HG03097 (cell line): ENCODE measurements around the gene CHRM1.

Experiments used
- ATAC-seq: cut with Tn5 transposase; IDR thresholded peaks from one replicate; pipeline ENCODE4 v1.9.1; 2021; ENCODE audit not compliant: unreplicated experiment, low FRiP score

The CHRM1 gene

DNA sequence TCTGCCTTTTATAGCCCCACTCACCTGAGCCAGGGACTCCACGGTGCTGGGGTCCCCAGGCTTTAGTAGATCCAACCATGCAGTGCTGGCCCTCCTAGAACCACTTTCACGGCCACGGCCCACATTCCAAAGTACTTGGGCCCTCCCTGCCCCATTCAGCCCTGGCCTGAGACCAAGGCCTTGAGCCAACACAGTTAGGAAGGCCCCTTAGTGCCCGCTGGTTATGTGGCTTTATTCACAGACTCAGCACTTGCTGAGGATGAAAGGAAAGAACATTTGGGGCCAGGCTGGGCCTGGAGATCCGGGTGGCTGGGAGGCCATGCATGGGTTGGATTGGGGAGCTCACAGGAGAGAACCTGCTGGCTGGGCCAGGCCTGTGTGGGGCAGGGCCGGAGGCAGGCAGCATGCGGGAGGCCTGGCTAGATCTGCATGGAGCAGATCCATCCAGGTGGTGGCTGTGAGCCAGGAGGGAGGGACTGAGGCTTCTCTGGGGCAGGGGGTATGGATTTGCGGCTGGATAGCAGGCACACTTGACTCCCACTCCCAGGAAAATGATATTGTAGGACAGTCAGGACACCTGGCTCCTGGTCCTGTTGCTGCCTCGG, 12.6 kb downstream of the CHRM1 start:
- no peak for ATAC-seq

DNA sequence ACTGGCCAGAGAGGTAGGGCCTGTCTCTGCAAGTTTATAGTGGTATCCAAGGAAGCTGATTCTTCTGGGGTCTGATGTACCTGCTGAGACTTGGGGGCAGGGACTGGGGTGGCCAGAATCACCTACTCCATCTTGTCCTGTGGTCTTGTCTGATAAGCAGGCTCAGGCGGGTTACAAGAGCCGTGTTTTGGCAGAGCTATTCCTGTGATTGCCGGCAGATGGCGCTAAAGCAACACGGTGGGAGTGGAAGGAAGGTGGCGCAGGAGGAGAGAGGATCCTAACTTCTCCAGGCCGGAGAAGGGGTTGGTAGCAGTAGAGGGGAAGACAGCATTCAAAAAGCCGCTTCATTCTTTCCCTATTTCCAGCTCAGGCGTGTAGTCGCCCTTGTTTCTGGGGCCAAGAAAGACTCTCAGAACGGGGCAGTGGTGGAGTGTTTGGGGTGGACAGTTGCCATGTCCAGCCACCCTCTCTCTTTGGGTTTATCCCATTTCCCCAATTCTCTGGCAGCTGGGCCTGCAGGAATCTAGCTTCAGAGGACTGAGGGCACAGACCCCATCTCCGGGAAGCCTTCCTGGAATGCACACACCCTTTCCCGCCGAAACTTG, 15.1 kb downstream of the CHRM1 start:
- ATAC-seq = no peak

- no peak for ATAC-seq
Measured at GRCh38 chr11:62905296-62905695, 15.9 kb downstream of the CHRM1 start.

- ATAC-seq = no peak
Measured at GRCh38 chr11:62902932-62903331, 18.2 kb downstream of the CHRM1 start.

DNA sequence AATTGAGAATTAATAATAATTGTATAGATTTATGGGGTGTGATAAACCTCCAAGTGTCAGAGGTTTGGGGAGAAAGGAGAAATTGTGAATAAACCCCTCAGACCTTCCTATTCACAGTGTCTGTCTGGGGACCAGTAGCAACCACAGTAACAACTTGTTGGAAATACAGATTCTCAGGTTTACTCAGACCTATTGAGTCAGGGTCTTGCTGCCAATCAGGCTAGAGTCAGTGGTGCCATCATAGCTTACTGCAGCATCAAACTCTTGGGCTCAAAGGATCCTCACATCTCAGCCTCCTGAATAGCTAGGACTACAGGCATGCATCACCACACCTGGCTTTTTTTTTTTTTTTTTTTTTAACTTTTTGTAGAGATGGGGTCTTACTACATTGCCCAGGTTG, 23.1 kb downstream of the CHRM1 start:
- ATAC-seq = no peak

- ATAC-seq = no peak
Measured at GRCh38 chr11:62897311-62897710, 23.9 kb downstream of the CHRM1 start.

DNA sequence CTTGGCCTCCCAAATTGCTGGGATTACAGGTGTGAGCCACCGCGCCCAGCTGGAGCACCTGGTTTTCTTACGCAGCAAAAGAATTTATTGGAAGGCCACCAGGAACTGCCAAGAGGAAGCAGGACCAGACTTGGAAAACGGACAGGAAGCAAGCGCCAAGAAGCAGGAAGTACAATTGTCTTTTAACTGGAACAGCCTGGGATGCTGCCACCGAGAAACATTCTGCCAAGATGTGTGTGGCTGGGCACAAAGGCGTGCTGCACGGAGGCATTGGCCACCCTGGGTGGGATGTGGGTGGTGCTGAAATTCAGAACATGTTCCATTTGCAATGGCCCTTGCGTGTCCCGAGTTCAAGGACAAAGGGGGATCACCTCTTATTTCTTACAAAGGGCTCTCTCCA, 25.1 kb downstream of the CHRM1 start:
- no peak for ATAC-seq

DNA sequence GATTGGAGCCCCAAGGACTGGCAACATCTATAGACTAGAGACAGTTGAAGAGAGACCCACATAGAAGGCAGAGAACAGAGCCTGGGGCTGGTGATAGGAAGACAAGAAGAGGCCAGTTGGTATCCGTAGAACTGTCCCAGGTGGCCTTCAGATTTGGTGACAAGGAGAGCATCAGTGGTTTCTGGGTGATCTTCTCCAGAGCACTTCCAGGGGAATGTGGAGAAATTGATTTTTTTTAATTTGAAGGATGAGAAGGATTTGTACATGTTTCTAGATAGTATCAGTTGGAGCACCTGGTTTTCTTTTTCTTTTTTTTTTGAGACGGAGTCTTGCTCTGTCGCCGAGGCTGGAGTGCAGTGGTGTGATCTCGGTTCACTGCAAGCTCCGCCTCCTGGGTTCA, 25.7 kb downstream of the CHRM1 start:
- ATAC-seq = no peak

DNA sequence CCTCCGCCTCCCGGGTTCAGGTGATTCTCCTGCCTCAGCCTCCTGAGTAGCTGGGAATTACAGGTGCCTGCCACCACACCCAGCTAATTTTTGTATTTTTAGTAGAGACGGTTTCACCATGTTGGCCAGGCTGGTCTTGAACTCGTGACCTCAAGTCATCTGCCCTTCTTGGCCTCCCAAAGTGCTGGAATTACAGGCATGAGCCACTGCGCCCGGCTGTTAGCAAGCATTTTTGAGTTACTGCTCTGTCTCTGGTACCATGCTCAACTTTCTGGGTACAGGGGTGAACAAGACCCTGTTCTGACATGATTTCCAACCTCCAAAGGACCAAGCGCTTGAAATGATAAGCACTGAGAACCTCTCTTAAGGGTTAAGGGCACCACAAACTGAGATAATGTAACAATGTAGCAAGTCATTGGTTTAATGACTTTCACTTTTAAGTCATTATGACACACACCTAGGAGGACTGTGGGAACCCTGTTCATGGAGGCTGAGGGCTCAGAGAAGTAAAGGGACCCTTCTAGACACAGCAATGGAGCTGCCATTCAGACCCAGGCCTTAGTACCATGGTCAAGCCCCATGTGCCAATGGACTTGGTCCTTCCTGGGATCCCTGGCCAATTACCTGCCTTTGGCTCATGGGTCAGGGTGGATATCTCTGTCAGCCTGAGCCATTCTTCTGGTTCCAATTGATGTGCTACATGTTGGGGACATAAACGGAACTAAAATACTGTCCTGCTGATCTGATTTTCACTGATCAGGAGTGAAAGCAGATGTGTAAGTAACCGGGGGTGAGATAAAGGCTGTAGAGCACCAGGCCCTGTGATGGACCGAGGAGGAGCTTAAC, 28.9 kb downstream of the CHRM1 start:
- no peak for ATAC-seq

- ATAC-seq = no peak
Measured at GRCh38 chr11:62889484-62890437, 31.4 kb downstream of the CHRM1 start.

DNA sequence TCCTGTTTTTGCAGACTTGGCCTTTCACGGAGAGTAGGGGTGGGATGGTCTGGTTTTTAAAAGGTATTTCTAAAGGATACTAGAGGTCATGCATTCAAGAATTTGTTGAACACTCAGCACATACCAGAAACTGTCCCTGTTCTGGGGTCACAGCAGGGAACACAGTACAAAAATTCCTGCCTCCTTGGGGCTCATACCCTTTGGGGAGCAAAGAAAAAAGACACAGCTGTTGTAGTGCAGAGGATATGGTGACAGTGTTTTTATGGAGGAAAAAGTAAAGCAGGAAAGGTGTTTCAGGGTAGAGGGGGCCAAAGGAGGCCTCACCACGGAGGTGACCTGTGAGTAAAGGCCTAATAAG, 32.1 kb downstream of the CHRM1 start:
- ATAC-seq = no peak

DNA sequence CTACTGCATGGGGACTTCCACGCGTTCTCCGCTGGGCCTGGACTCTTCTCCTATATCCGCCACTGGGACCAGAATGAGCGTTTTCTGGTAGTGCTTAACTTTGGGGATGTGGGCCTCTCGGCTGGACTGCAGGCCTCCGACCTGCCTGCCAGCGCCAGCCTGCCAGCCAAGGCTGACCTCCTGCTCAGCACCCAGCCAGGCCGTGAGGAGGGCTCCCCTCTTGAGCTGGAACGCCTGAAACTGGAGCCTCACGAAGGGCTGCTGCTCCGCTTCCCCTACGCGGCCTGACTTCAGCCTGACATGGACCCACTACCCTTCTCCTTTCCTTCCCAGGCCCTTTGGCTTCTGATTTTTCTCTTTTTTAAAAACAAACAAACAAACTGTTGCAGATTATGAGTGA, 32.8 kb downstream of the CHRM1 start:
- ATAC-seq = no peak

GRCh38 chr11:62885137-62885750, 35.9 kb downstream of the CHRM1 start:
- ATAC-seq = no peak

GRCh38 chr11:62883673-62884072, 37.5 kb downstream of the CHRM1 start:
- no peak for ATAC-seq

DNA sequence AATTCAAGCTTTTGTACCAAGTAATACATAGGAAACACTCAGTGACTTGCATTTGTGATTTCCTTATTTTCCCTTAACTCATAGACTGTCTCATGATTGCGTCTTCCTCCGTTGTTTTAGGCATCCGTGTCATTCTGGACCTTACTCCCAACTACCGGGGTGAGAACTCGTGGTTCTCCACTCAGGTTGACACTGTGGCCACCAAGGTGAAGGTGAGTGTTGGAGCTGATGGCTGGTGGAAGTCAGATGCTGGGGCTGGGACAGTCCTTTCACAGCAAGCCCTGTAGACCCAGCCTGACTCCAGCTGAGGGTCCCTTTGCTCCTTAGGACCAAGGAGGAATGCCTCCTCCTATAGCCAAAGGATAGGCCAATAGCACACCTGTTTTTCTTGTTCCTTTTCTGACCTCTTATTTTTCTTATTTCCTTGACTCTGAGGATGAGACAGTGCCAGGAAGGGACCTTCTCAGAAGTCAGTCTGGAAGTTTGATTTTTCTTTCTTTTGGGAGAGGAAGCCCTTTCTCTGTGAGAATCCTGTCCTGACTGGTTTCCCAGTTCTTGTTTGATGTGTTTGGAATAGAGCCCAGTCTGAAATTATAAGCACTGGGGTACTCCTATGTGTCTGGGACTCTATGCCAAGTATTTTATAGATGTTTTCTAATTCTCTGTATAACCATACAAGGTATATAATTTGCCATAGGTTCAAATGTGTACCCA, 38.2 kb downstream of the CHRM1 start:
- ATAC-seq = no peak

- no peak for ATAC-seq
Measured at GRCh38 chr11:62882431-62882749, 38.8 kb downstream of the CHRM1 start.

GRCh38 chr11:62881579-62882430, 39.4 kb downstream of the CHRM1 start:
- peak; percentile 29 for ATAC-seq

- peak; percentile 70 for ATAC-seq
Measured at GRCh38 chr11:62880803-62881578, 40.2 kb downstream of the CHRM1 start, which contains the start of gene SLC3A2. SLC3A2 (plus strand) TSS chr11:62880896; CDS start chr11:62881024, 128 bp downstream.
